Fibroblast of lung (primary cell): ENCODE results near the gene PLPPR4.

Experiments used
- CTCF ChIP-seq, 2 donors: IDR thresholded peaks in 1 of 2; conservative IDR thresholded peaks in 1 of 2; 1 replicate in 1 of 2; 2 replicates in 1 of 2; pipeline ENCODE4 v1.5.1; 2011 to 2012; ENCODE audit warnings: low read length in 2 of 2, control low read depth in 1 of 2, inconsistent platforms in 1 of 2, low read depth in 1 of 2, mild to moderate bottlenecking in 1 of 2
- EZH2 ChIP-seq: IDR thresholded peaks from 2 replicates; pipeline ENCODE4 v1.5.1; 2012; ENCODE audit warnings: low read length, control low read depth, mild to moderate bottlenecking; ENCODE audit errors: missing control alignments

DNA sequence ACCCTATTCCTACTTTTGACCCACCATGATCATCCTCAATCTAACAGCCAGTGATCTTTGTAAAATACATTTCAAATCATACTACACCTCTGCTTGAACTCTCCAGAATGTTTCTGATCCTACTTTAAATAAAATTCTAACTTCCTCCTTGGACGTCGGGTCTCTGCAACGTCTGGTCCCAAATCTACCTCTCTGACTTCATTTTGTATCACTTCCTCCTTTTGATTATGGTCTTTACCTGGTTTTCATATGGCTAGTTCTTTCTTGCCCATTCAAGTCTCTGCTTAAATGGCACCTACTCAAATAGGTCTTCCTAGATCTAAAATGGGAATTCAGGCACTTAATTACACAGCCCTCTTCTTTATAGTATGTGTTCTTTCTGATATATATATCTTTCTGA is 18.2 kb downstream of the PLPPR4 start:
- no peak for TF ChIP-seq CTCF (conservative IDR thresholded peaks at IDR 0.05 in 1 of 2, IDR thresholded peaks at IDR 0.05 in 1 of 2; ENCODE audit: low read depth in 1 of 2, low read length in 2 of 2)
- TF ChIP-seq EZH2, result no peak
